Gastroesophageal sphincter (tissue), 4 donors: ENCODE data around the gene EFCAB3. TPM values are rescaled to one million over a fixed set of nuclear protein-coding genes. Genes with fewer than 3 reads are reported as not detected.
"Not testable (repeated sequence)": the region's sequence is repeated elsewhere in the genome, so short reads cannot be mapped to it uniquely, and the experiment has no call there.

Experiments used
- ATAC-seq: fragments of 150-250 bp; one replicate; pipeline ENCODE4 v1.9.1; 2016; ENCODE audit warnings: mild to moderate bottlenecking, moderate library complexity
- H3K27ac ChIP-seq, 4 donors: fragments of 200-600 bp; sonication (generic) in 3 of 4; 1 replicate in 3 of 4; 2 replicates in 1 of 4; pipeline ENCODE4 v1.5.1; 2016 to 2019
- H3K27me3 ChIP-seq: fragments of 200-600 bp; sonication (generic); one replicate; pipeline ENCODE4 v1.5.1; 2019
- H3K36me3 ChIP-seq, 2 donors: fragments of 200-600 bp; sonication (generic); one replicate each; pipeline ENCODE4 v1.5.1; 2019; ENCODE audit warnings: control low read depth in 1 of 2
- H3K4me1 ChIP-seq, 3 donors: fragments of 200-600 bp; sonication (generic); 1 replicate in 2 of 3; 2 replicates in 1 of 3; pipeline ENCODE4 v1.5.1; 2016 to 2019; ENCODE audit warnings: control low read depth in 2 of 3
- H3K4me3 ChIP-seq, 2 donors: fragments of 200-600 bp; sonication (generic); one replicate each; pipeline ENCODE4 v1.5.1; 2019; ENCODE audit warnings: mild to moderate bottlenecking in 1 of 2, moderate library complexity in 1 of 2
- H3K9me3 ChIP-seq, 3 donors: fragments of 200-600 bp; sonication (generic); one replicate each; pipeline ENCODE4 v1.5.1; 2017 to 2019; ENCODE audit warnings: control low read depth in 2 of 3
- EP300 ChIP-seq: sonication (generic); formaldehyde crosslinking; IDR thresholded peaks from one replicate; pipeline ENCODE4 v1.6.1; 2017; ENCODE audit warnings: antibody characterized with exemption, mild to moderate bottlenecking
- WGBS, 2 donors: methylation state at CpG; one replicate each; pipeline ENCODE4 v1.1.5; 2018; ENCODE audit warnings: low coverage in 1 of 2; 5-methylcytosine and 5-hydroxymethylcytosine counted together
- small RNA-seq, 4 donors: library from RNA; depleted of rRNA; stranded (forward); fragments of <200 nt; gene quantifications; one replicate each; pipeline ENCODE3, GENCODE V24; 2016
- total RNA-seq, 4 donors: library from RNA; depleted of rRNA; stranded (reverse); fragments of >200 nt; gene quantifications; one replicate each; pipeline ENCODE4 v1.1.0, GENCODE V29; 2016
- TF ChIP-seq, protein P1 (sequence below), 4 experiments: fragments of 200-600 bp in 2 of 4; fragments of 450-650 bp in 2 of 4; sonication (generic) in 1 of 4; IDR thresholded peaks; one replicate each; pipeline ENCODE4 v1.5.1; 2017 to 2019; ENCODE audit warnings: antibody characterized with exemption in 4 of 4, mild to moderate bottlenecking in 2 of 4, moderate library complexity in 2 of 4

The EFCAB3 gene
- total RNA-seq, 4 donors from 2014 or later = not detected

DNA sequence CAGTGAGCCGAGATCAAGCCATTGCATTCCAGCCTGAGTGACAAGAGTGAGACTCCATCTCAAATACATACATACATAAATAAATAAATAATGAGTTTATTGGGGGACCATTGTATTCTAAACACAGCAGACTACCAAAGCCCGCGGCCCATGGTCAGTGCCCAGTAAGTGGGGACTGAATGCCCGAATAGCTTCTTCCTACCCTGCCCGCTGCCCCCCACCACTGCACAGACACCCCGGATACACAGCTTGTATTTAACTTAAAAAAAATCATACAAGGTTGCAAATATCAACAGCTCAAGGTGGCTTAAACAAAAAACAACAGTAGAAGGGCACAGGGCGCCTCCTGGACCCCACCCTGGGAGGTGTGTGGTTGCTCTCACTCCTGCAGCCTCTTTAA lies 75.7 kb downstream of the EFCAB3 start:
- WGBS, 2 donors = 79 to 93% methylated on average over 6 to 7 of the region's 7 CpGs
- Histone ChIP-seq H3K9me3 (no peaks in the 10 kb centered on the region), H3K4me3 (no peak overlapping the region), H3K27ac (no peak overlapping the region), H3K4me1 (no peaks in the 10 kb centered on the region), H3K27me3 (no peaks in the 10 kb centered on the region), H3K36me3 (peaks cover 0 to 8% of the 10 kb centered on the region in 2 donors)
- no peak for TF ChIP-seq EP300
- TF ChIP-seq, protein P1, sequence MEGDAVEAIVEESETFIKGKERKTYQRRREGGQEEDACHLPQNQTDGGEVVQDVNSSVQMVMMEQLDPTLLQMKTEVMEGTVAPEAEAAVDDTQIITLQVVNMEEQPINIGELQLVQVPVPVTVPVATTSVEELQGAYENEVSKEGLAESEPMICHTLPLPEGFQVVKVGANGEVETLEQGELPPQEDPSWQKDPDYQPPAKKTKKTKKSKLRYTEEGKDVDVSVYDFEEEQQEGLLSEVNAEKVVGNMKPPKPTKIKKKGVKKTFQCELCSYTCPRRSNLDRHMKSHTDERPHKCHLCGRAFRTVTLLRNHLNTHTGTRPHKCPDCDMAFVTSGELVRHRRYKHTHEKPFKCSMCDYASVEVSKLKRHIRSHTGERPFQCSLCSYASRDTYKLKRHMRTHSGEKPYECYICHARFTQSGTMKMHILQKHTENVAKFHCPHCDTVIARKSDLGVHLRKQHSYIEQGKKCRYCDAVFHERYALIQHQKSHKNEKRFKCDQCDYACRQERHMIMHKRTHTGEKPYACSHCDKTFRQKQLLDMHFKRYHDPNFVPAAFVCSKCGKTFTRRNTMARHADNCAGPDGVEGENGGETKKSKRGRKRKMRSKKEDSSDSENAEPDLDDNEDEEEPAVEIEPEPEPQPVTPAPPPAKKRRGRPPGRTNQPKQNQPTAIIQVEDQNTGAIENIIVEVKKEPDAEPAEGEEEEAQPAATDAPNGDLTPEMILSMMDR (IDR thresholded peaks at IDR 0.05) = no peak
- no peak for ATAC-seq

DNA sequence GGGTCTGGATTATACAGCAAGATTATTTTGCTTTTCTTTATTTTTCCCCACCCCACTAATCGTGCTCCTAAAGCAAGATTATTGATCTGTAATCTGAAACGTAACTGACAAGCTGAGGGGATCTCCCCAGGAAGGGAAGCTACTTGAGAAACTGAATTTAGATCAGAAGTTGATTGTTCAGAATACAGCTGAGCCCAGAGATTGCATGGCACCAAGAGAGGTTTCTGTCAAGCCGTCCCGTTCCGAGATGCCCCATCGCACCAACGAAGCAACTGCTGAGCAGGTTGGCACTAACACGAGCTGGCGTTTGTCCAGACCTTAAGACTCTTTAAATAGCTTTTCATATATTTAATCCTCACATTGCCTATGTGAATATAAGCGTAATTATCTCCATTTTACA lies 78.1 kb downstream of the EFCAB3 start:
- H3K4me3 ChIP-seq, H3K36me3 ChIP-seq, H3K27ac ChIP-seq, H3K9me3 ChIP-seq, ATAC-seq, H3K4me1 ChIP-seq, H3K27me3 ChIP-seq: not testable (repeated sequence)
- 77 to 83% methylated on average over 9 to 10 of the region's 10 CpGs for WGBS, 2 donors

DNA sequence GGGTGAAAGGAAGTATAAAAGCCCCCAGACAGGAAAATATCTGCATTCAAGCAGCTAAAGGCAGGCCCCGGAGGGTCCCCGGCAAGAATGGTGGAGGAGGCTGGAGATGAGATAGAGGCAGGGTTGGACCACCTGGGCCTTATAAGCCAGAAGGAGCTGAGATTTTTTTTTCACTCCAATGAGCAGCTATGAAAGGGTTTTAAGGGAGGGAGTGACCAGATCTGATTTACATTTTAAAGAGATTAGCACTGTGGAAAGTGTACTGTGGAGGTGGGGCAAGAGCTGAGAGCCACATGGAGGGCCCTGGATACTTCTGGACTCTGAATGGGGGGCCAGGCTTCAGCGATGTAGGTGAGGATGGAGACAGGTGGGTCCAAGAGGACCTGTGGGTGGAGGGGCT lies 84.1 kb downstream of the EFCAB3 start:
- not testable (repeated sequence) for ATAC-seq, H3K9me3 ChIP-seq, H3K4me1 ChIP-seq, H3K4me3 ChIP-seq, H3K36me3 ChIP-seq, H3K27ac ChIP-seq, H3K27me3 ChIP-seq
- 70 to 100% methylated on average over 2 of the region's 3 CpGs for WGBS, 2 donors

DNA sequence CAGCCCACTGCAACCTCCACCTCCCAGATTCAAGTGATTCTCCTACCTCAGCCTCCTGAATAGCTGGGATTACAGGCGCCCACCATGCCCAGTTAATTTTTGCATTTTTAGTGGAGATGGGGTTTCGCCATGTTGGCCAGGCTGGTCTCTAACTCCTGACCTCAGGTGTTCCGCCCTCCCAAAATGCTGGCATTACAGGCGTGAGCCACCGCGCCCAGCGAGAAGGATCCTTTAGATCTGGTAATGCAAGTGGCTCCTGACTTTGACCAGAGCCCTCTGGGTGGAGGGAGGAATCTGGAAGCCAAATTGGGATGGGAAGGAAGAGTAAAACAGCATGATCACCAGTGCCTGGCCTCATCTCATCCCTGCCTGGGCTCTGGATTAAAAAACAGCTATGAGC lies 84.9 kb downstream of the EFCAB3 start:
- H3K4me1 ChIP-seq, H3K27ac ChIP-seq, H3K27me3 ChIP-seq, H3K36me3 ChIP-seq, H3K9me3 ChIP-seq, H3K4me3 ChIP-seq, ATAC-seq: not testable (repeated sequence)
- WGBS, 2 donors = 100% methylated on average over 1 to 4 of the region's 7 CpGs

Small RNA genes lying within 50 kb of the gene (small RNA-seq; reads per million reads assigned to genes)
- 0 reads per million in 4 donors for gene RNU7-52P

Other genes starting within 250 kb of the EFCAB3 start
- gene METTL2A, start 43.3 kb downstream of the EFCAB3 start, total RNA-seq = 10 to 100 TPM; 12.1 to 18.2 (median 15.9) TPM
- gene TLK2, start 98.3 kb downstream of the EFCAB3 start, total RNA-seq = 10 to 100 TPM; 42.7 to 69.4 (median 51.3) TPM
- 10 to 100 TPM; 23.3 to 59.8 (median 39.9) TPM for gene MRC2, start 247.1 kb downstream of the EFCAB3 start, total RNA-seq